Measurements from ENCODE around the gene NFAT5. TPM values are rescaled to one million over a fixed set of nuclear protein-coding genes. Genes with fewer than 3 reads are reported as not detected.

Gene NFAT5
- total and polyA plus RNA-seq, 2 donors (not counting 3 experiments of a cell fraction or from before 2014, with no cell fraction given), result 17.2 to 49.5 TPM

GRCh38 chr16:69706256-69706974, 140.6 kb downstream of the NFAT5 start:
- Histone ChIP-seq H3K9me3 (replicated peaks; ENCODE audit: control insufficient read depth, insufficient read depth, low read length) (no peaks in the 10 kb centered on the region), H3K4me3 (replicated peaks in 1 of 3; ENCODE audit: insufficient read depth in 1 of 3, low read depth in 1 of 3, low read length in 3 of 3) (no peak overlapping the region), H3K27ac (ENCODE audit: insufficient read depth, low read depth, low read length) (no peak overlapping the region), H2AFZ (ENCODE audit: low read depth, low read length) (no peak overlapping the region), H3K27me3 (ENCODE audit: control insufficient read depth in 2 of 2, insufficient read depth in 2 of 2, low read length in 2 of 2) (no peaks in the 10 kb centered on the region), H3K9ac (replicated peaks; ENCODE audit: extremely low read depth, insufficient read depth, low read length) (no peak overlapping the region), H3K4me2 (ENCODE audit: insufficient read depth, low read length) (no peak overlapping the region), H3K79me2 (ENCODE audit: control insufficient read depth, insufficient read depth, low read length) (no peaks in the 10 kb centered on the region), H3K9me1 (replicated peaks; ENCODE audit: control insufficient read depth, extremely low read depth, insufficient read depth, low read length) (no peaks in the 10 kb centered on the region), H3K4me1 (ENCODE audit: control insufficient read depth, extremely low read depth, insufficient read depth, low read length) (no peaks in the 10 kb centered on the region), H3K36me3 (ENCODE audit: control insufficient read depth in 2 of 2, extremely low read depth in 1 of 2, insufficient read depth in 2 of 2, low read length in 2 of 2) (peaks cover 15 to 16% of the 10 kb centered on the region in 2 experiments), H4K20me1 (replicated peaks; ENCODE audit: control insufficient read depth, extremely low read depth, insufficient read depth, low read length) (no peaks in the 10 kb centered on the region)
- dilution Hi-C loops (cut with MboI; ENCODE audit: extremely low pct_ligation_motif_present, low sequenced_read_pairs) (no loop called here), intact Hi-C loops (cut with micrococcal nuclease) (no loop called here)
- BruUV-seq (replicated peaks), result no TSS peak
- POLR2A ChIA-PET, result interaction anchor here (0.7 kb wide), 1 partner anchor 49 kb away, joined by 4 read pairs; the partner anchor contains the start of gene NOB1
- CTCF ChIA-PET, result interaction anchor here (1.1 to 7.9 kb wide), 4 partner anchors 18 to 310 kb away, joined by 3 to 67 read pairs (median 5); partner anchors contain the start of gene NOB1
- DNase-seq (ENCODE audit: low read depth, low spot score) (no peak), FAIRE-seq (no peak)
- TF ChIP-seq EZH2 (IDR thresholded peaks at IDR 0.05; ENCODE audit: borderline replicate concordance, low read depth, low read length, severe bottlenecking) (no peak), JUN (IDR thresholded peaks at IDR 0.05; ENCODE audit: borderline replicate concordance, insufficient read depth, insufficient read length, low read depth) (no peak), FOS (IDR thresholded peaks at IDR 0.05; ENCODE audit: borderline replicate concordance, insufficient read depth, low read length) (no peak), MYC (IDR thresholded peaks at IDR 0.05; ENCODE audit: low read depth, low read length) (no peak), MAX (IDR thresholded peaks at IDR 0.05; ENCODE audit: insufficient read depth, insufficient read length) (no peak), POLR2AphosphoS5 (IDR thresholded peaks at IDR 0.05; ENCODE audit: insufficient read depth, low read depth, low read length) (no peak), GATA2 (IDR thresholded peaks at IDR 0.05; ENCODE audit: insufficient read depth, insufficient read length, low read depth, low read length) (no peak), CTCF (IDR thresholded peaks at IDR 0.05; ENCODE audit: extremely low read depth in 1 of 2, insufficient read depth in 1 of 2, low read depth in 1 of 2, low read length in 2 of 2) (no peak)

Data from endothelial cell of umbilical vein (primary cell).